ENCODE measurements around the gene MON1B. TPM values are rescaled to one million over a fixed set of nuclear protein-coding genes. Genes with fewer than 3 reads are reported as not detected.

MON1B gene
- total and polyA plus RNA-seq, 2 of the 13 experiments (the other 11 are each of a cell fraction or from before 2014, with no cell fraction given) = 13.4 to 15.6 TPM

DNA sequence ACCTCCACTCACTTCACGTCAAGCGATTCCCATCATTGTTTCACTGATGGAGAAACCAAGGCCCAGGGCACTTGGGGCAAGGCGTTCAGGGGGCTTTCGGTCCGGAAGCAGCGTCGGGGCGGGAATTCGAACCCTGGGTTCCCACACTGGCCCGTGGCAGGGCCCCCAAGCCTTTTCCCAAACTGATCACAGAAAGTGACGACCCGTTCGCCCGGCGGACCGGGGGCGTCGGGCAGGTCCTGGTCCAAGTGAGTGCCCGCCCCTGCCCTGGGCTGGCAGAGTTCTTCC is 856 bp upstream of the MON1B start (continued):
- TF ChIP-seq ZNF841 (CRISPR knock-in tag; IDR thresholded peaks at IDR 0.05; ENCODE audit: borderline replicate concordance) (no peak), RNF2 (conservative IDR thresholded peaks at IDR 0.05; ENCODE audit: low read depth) (no peak), SMYD3 (CRISPR knock-in tag; IDR thresholded peaks at IDR 0.05) (0 out of 2 replicates have a peak, but pooled peaks have one; percentile 54), ZNF124 (CRISPR knock-in tag; IDR thresholded peaks at IDR 0.05) (no peak), ZIK1 (CRISPR knock-in tag; IDR thresholded peaks at IDR 0.05; ENCODE audit: borderline replicate concordance, low read depth) (no peak), ZNF17 (CRISPR knock-in tag; IDR thresholded peaks at IDR 0.05) (no peak), TBX2 (CRISPR knock-in tag; IDR thresholded peaks at IDR 0.05; ENCODE audit: borderline replicate concordance) (no peak), ZFP36L2 (CRISPR knock-in tag; IDR thresholded peaks at IDR 0.05) (no peak), RBFOX2 (IDR thresholded peaks at IDR 0.05; ENCODE audit: low read depth, low read length) (no peak), ZNF496 (CRISPR knock-in tag; IDR thresholded peaks at IDR 0.05; ENCODE audit: insufficient replicate concordance) (no peak), NR2F1 (CRISPR knock-in tag; IDR thresholded peaks at IDR 0.05) (no peak), SRF (IDR thresholded peaks at IDR 0.05; ENCODE audit: low read depth, low read length) (no peak), ZNF619 (CRISPR knock-in tag; IDR thresholded peaks at IDR 0.05) (no peak), HDAC6 (IDR thresholded peaks at IDR 0.05; ENCODE audit: low read depth, low read length) (no peak), KLF6 (CRISPR knock-in tag; IDR thresholded peaks at IDR 0.05) (no peak)
- TF ChIP-seq, protein P1, sequence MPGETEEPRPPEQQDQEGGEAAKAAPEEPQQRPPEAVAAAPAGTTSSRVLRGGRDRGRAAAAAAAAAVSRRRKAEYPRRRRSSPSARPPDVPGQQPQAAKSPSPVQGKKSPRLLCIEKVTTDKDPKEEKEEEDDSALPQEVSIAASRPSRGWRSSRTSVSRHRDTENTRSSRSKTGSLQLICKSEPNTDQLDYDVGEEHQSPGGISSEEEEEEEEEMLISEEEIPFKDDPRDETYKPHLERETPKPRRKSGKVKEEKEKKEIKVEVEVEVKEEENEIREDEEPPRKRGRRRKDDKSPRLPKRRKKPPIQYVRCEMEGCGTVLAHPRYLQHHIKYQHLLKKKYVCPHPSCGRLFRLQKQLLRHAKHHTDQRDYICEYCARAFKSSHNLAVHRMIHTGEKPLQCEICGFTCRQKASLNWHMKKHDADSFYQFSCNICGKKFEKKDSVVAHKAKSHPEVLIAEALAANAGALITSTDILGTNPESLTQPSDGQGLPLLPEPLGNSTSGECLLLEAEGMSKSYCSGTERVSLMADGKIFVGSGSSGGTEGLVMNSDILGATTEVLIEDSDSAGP (CRISPR knock-in tag; IDR thresholded peaks at IDR 0.05; ENCODE audit: borderline replicate concordance) = no peak
- TF ChIP-seq, protein P2, sequence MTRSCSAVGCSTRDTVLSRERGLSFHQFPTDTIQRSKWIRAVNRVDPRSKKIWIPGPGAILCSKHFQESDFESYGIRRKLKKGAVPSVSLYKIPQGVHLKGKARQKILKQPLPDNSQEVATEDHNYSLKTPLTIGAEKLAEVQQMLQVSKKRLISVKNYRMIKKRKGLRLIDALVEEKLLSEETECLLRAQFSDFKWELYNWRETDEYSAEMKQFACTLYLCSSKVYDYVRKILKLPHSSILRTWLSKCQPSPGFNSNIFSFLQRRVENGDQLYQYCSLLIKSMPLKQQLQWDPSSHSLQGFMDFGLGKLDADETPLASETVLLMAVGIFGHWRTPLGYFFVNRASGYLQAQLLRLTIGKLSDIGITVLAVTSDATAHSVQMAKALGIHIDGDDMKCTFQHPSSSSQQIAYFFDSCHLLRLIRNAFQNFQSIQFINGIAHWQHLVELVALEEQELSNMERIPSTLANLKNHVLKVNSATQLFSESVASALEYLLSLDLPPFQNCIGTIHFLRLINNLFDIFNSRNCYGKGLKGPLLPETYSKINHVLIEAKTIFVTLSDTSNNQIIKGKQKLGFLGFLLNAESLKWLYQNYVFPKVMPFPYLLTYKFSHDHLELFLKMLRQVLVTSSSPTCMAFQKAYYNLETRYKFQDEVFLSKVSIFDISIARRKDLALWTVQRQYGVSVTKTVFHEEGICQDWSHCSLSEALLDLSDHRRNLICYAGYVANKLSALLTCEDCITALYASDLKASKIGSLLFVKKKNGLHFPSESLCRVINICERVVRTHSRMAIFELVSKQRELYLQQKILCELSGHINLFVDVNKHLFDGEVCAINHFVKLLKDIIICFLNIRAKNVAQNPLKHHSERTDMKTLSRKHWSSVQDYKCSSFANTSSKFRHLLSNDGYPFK (CRISPR knock-in tag; IDR thresholded peaks at IDR 0.05; ENCODE audit: borderline replicate concordance) = no peak
- TF ChIP-seq, protein P3, sequence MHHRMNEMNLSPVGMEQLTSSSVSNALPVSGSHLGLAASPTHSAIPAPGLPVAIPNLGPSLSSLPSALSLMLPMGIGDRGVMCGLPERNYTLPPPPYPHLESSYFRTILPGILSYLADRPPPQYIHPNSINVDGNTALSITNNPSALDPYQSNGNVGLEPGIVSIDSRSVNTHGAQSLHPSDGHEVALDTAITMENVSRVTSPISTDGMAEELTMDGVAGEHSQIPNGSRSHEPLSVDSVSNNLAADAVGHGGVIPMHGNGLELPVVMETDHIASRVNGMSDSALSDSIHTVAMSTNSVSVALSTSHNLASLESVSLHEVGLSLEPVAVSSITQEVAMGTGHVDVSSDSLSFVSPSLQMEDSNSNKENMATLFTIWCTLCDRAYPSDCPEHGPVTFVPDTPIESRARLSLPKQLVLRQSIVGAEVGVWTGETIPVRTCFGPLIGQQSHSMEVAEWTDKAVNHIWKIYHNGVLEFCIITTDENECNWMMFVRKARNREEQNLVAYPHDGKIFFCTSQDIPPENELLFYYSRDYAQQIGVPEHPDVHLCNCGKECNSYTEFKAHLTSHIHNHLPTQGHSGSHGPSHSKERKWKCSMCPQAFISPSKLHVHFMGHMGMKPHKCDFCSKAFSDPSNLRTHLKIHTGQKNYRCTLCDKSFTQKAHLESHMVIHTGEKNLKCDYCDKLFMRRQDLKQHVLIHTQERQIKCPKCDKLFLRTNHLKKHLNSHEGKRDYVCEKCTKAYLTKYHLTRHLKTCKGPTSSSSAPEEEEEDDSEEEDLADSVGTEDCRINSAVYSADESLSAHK (CRISPR knock-in tag; IDR thresholded peaks at IDR 0.05; ENCODE audit: borderline replicate concordance) = no peak
- TF ChIP-seq, protein P4, sequence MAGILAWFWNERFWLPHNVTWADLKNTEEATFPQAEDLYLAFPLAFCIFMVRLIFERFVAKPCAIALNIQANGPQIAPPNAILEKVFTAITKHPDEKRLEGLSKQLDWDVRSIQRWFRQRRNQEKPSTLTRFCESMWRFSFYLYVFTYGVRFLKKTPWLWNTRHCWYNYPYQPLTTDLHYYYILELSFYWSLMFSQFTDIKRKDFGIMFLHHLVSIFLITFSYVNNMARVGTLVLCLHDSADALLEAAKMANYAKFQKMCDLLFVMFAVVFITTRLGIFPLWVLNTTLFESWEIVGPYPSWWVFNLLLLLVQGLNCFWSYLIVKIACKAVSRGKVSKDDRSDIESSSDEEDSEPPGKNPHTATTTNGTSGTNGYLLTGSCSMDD (CRISPR knock-in tag; IDR thresholded peaks at IDR 0.05) = 0 out of 2 replicates have a peak, but pooled peaks have one; percentile 60
- TF ChIP-seq, protein P5, sequence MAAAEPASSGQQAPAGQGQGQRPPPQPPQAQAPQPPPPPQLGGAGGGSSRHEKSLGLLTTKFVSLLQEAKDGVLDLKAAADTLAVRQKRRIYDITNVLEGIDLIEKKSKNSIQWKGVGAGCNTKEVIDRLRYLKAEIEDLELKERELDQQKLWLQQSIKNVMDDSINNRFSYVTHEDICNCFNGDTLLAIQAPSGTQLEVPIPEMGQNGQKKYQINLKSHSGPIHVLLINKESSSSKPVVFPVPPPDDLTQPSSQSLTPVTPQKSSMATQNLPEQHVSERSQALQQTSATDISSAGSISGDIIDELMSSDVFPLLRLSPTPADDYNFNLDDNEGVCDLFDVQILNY (CRISPR knock-in tag; conservative IDR thresholded peaks at IDR 0.05) = 0 out of 2 replicates have a peak, but pooled peaks have one; percentile 35
- TF ChIP-seq, protein P6, sequence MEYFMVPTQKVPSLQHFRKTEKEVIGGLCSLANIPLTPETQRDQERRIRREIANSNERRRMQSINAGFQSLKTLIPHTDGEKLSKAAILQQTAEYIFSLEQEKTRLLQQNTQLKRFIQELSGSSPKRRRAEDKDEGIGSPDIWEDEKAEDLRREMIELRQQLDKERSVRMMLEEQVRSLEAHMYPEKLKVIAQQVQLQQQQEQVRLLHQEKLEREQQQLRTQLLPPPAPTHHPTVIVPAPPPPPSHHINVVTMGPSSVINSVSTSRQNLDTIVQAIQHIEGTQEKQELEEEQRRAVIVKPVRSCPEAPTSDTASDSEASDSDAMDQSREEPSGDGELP (IDR thresholded peaks at IDR 0.05; ENCODE audit: borderline replicate concordance, low read depth) = no peak
